ENCODE data around the gene APOL2.
A peak's percentile ranks its signal among the peaks of the same experiment; 100 is the strongest.
"Not testable (repeated sequence)": the region's sequence is repeated elsewhere in the genome, so short reads cannot be mapped to it uniquely, and the experiment has no call there.

Gene APOL2

DNA sequence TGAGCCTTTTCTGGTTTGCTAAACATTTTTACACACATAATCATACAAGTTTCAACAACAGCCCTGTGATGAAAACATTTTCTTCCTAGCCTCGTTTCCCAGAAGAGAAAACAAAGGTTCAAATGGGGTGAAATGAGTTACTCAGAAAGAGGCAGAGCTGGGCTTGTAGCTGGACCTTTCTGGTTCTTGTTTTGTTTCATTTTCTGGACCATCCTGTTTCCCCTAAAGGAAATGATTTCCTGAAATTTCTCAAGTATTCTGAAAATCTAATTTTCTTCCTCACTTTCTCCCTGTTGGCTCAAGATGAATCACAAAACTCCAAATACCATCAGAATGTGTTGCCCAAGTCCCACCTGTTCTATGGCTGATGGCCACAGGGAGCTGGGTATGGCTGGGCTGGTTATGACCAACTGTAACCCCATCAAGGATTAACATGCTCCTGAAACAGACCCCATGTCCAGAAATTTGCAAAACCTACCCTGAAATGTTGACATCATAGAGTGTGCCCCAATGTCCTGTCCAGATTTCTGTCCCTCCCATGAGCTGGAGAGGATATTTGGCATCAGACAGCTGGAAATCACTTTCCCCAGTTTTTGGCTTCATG, 31.1 kb downstream of the APOL2 start:
- TF ChIP-seq PAX5 (IDR thresholded peaks at IDR 0.05; ENCODE audit: insufficient read depth, low read length, severe bottlenecking) = no peak
- no peak for TF ChIP-seq SPI1 (IDR thresholded peaks at IDR 0.05; ENCODE audit: low read depth, low read length)
- FAIRE-seq (no peak), DNase-seq (ENCODE audit: insufficient read length, low spot score) (no peak)

DNA sequence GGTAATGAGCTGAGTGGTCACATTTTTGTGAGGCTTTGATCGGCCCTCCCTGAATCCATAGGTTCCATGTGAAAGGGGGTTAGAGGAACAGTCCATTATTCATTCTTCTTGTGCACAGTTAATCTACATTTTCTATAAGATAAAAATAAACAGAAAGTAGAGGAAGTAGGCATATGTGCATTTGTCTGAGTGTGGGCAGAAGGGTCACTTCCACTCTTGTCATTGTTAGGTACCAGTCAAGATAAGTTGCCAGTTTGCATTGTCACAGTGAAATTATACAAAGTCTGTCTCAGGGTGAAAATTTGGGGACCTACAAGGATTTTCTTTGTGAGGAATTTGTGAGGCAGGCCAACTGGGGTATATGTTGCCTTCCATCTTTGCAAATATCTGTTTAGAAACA, 33.1 kb downstream of the APOL2 start:
- DNase-seq (ENCODE audit: insufficient read length, low spot score) = no peak
- TF ChIP-seq SPI1 (IDR thresholded peaks at IDR 0.05; ENCODE audit: low read depth, low read length) = peak; percentile 31; the same call in 1 of the 2 replicates
- TF ChIP-seq POLR2AphosphoS5 (IDR thresholded peaks at IDR 0.05; ENCODE audit: low read depth, low read length) = no peak
- FAIRE-seq = peak; percentile 13

DNA sequence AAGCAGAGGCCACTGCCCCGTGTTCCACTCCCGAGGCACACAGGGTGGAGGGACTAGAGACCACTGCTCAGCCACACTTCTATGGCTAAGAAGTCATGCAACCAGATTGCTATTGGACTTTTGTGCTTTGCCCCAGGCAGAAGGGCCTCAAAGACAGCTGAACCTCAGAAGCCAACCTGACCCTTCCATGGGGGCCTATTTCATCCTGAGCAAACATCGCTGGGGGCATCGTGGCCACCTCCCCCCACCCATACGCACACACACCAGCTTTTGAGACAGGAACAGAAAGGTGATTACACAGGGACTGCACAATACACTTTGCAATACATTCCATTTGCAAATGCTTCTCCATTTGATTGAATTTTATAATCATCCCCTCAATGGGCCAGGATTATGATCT, 33.8 kb downstream of the APOL2 start:
- not testable (repeated sequence) for DNase-seq (ENCODE audit: insufficient read length, low spot score)
- peak; percentile 70 for FAIRE-seq

DNA sequence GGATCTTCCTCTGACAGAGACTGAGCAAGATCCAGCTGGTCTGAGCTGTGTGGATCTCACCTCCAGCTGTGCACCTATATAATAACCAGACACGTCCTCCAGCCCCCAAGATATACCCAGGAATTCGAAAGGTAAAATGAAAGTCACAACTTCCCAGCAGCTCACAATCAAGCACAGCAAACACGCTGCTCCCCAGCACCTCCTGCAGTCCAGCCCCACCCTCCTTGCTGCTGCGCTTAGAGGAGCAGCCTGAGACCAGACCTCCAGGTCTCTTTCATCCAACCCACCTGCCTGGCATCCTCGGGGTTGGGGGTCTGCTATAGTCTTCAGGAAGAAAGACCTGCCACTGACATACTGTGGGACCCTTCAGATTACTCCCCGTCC, 34.7 kb downstream of the APOL2 start:
- FAIRE-seq = no peak
- no peak for TF ChIP-seq PAX5 (IDR thresholded peaks at IDR 0.05; ENCODE audit: insufficient read depth, low read length, severe bottlenecking)
- no peak for TF ChIP-seq TAF1 (IDR thresholded peaks at IDR 0.05; ENCODE audit: low read depth, low read length)
- no peak for TF ChIP-seq SPI1 (IDR thresholded peaks at IDR 0.05; ENCODE audit: low read depth, low read length)
- no peak for TF ChIP-seq POLR2AphosphoS5 (IDR thresholded peaks at IDR 0.05; ENCODE audit: low read depth, low read length)
- DNase-seq (ENCODE audit: insufficient read length, low spot score) = no peak

DNA sequence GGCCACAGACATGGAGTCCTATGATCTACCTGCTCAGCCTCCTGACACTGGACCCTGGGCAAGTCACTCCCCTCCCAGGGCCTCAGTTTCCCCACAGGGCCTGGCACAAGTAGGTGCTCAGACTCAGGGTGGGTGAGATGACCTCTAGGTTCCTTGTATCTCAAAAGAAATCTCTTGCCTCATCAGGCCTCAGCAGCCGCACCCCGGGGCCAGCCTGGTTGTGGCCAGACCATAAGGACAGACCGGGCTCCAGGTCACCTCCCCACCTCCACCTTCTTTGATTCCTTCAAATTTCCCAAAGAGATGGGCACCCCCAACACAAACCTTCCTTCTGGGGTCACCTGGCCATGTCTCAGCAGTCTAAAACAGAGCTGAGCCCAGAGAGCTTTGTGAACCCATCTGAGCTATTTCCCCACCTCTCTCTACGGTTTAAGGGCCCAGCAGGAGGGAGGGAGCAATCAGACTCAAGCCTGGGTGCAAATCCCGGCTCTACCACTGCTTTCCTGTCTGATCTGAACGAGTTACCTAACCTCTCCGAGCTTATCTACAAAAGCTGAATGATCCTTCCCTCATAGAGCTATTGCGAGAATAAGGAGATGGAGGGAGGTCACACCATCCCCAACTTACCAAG, 35.2 kb downstream of the APOL2 start:
- DNase-seq (ENCODE audit: insufficient read length, low spot score) (no peak), FAIRE-seq (no peak)
- TF ChIP-seq POLR2A (IDR thresholded peaks at IDR 0.05; ENCODE audit: low read depth, low read length) = no peak
- TF ChIP-seq PAX5 (IDR thresholded peaks at IDR 0.05; ENCODE audit: insufficient read depth, low read length, severe bottlenecking) = no peak
- no peak for TF ChIP-seq TAF1 (IDR thresholded peaks at IDR 0.05; ENCODE audit: low read depth, low read length)
- TF ChIP-seq SPI1 (IDR thresholded peaks at IDR 0.05; ENCODE audit: low read depth, low read length) = no peak
- TF ChIP-seq POU2F2 (IDR thresholded peaks at IDR 0.05; ENCODE audit: low read depth, low read length) = no peak
- TF ChIP-seq POLR2AphosphoS5 (IDR thresholded peaks at IDR 0.05; ENCODE audit: low read depth, low read length) = no peak

DNA sequence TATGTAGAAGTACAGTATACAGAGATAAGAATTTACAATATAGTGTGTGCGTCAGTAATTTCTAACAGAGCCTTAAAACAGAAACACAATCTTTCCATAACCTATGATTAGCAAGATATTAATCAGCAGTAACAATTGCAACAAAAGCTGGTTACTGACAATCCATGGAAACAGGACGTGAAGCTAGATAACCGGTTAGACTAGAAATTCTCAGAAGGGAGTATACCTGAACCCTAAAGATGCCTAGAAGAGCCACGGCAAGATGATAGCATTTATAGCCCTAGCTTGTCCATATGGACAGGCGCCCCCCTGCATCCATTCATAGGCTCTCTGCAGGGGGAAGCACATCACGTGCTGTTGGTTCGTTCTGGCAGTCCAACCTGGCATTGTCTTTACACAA, 35.9 kb downstream of the APOL2 start:
- DNase-seq (ENCODE audit: insufficient read length, low spot score); FAIRE-seq: not testable (repeated sequence)

DNA sequence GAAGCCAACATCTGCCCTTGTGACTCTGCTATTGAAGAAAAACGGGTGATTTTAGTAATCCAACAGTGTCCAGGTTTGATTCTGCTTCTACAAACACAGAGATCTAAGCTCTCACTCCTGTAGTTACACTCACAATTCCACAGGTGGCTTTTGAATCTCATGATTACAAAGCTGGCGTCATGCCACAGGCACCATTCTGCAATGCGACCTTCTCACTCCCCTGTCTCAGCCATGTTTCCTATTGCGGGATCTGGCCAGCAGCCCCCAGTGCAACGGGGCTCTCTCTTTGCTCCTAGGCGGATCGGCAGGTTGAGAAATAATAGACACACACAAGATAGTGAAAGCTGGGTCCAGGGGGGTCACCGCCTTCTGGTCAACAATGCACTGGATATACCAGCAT, 36.4 kb downstream of the APOL2 start:
- not testable (repeated sequence) for FAIRE-seq; DNase-seq (ENCODE audit: insufficient read length, low spot score)

DNA sequence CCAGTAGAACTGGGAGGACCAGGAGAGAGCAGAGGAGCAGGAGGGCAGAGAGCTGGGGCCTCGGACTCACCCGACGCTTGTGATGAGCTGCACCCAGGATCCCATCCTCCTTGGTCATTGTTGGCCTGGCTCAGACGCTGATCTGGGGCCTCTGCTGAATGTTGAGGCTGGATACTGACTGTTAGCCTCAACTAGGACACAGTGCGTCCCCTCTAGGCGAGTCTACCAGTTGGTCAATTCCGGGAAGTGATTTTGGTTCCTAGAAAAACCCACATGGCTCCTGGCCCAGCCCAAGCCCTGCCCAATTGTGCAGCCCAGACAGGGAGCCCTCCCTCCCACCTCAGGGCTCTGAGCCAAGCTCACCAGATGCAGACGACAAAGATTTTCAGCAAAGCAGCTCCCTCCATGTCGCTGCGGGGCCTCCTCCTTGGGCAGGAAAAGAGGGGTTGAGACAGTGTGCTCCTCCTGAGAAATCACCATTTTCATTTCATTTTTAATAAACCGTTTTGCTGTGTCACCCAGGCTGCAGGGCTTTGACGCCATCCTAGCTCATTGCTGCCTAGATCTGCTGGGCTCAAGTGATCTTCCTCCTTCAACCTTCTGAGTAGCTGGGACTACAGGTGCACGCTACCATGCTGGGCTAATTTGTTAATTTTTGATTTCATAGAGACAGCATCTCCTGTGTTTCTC, 37.6 kb downstream of the APOL2 start, which contains the start of gene APOL4:
Gene APOL4 (minus strand): TSS at position 180 of the 690 bp plus-strand sequence. CDS start 75 bp downstream, at position 105.
- TF ChIP-seq POU2F2 (IDR thresholded peaks at IDR 0.05; ENCODE audit: low read depth, low read length) = no peak
- TF ChIP-seq SPI1 (IDR thresholded peaks at IDR 0.05; ENCODE audit: low read depth, low read length) = no peak
- no peak for TF ChIP-seq POLR2AphosphoS5 (IDR thresholded peaks at IDR 0.05; ENCODE audit: low read depth, low read length)
- TF ChIP-seq POLR2A (IDR thresholded peaks at IDR 0.05; ENCODE audit: low read depth, low read length) = no peak
- TF ChIP-seq TAF1 (IDR thresholded peaks at IDR 0.05; ENCODE audit: low read depth, low read length) = no peak
- TF ChIP-seq PAX5 (IDR thresholded peaks at IDR 0.05; ENCODE audit: insufficient read depth, low read length, severe bottlenecking) = no peak
- no peak for DNase-seq (ENCODE audit: insufficient read length, low spot score)
- no peak for FAIRE-seq

DNA sequence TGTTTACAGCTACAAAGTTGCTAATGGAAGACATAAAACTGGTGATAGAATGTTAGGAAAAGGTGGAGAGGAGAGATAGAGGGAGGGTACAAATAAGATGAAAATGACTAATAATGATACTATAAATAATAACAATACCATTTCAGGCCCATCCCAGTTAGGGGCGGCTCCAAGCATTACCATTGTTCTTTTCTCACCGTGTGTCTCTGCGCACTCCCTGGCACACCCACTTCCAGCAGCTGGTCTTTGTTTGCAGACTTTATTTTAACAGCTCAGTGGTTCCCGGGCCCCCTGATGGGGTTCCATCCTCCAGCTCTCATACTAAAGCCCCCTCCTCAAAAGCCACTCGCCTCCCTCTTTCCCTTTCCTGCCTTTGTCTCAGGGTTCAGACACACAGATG, 38.3 kb downstream of the APOL2 start:
- FAIRE-seq; DNase-seq (ENCODE audit: insufficient read length, low spot score): not testable (repeated sequence)

DNA sequence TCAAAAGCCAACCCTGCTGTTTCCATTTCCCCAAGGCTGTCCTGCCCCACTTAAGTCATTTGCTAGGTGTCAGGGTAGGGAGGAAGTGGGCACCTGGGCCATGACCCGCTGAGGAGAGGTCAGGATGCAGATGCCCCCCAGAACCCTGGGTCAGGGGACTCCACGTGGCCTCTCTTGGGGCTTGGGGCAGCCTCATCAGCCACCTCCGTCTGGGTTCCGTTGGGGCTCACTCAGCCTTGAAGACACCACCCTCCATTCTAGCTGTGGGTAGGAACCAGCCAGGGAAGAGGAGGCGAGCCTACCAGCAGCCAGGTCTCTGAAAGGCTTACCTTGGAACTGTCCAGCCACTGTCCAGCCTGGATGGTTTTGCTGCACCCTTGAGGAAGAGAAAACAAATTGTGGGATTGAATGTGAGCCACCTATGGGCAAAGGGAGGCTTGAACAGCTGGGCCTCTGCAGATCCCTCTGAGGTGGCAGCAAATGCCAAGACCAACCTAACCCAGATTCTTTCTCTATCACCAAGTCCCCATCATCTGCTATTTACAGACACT, 40.3 kb downstream of the APOL2 start:
- TF ChIP-seq SPI1 (IDR thresholded peaks at IDR 0.05; ENCODE audit: low read depth, low read length) = 0 out of 2 replicates have a peak, but pooled peaks have one; percentile 5
- TF ChIP-seq POLR2A (IDR thresholded peaks at IDR 0.05; ENCODE audit: low read depth, low read length) = no peak
- DNase-seq (ENCODE audit: insufficient read length, low spot score) = no peak
- no peak for FAIRE-seq

DNA sequence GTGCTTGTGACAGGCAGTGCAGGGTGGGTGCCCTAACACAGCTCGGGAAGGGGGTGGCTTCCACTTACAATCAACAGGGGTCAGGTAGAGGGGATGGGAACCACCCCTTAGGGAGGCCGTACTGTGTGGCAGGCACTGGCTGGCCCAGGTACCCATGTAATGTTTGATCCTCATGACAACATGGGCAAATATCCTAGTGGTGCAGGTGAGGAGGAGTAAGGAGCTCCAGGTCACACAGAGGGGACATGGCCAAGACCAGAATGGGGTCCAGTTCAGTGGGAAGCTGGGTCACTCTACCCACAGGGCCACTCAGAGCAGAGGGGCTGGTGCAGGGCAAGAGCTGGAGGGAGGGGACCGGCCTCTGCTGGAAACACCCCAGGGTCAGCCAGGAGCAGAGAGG, 40.8 kb downstream of the APOL2 start:
- TF ChIP-seq POU2F2 (IDR thresholded peaks at IDR 0.05; ENCODE audit: low read depth, low read length) (no peak), PAX5 (IDR thresholded peaks at IDR 0.05; ENCODE audit: insufficient read depth, low read length, severe bottlenecking) (no peak)
- DNase-seq (ENCODE audit: insufficient read length, low spot score) = no peak
- no peak for FAIRE-seq
